Measurements from ENCODE around the gene TRMT10B. TPM values are rescaled to one million over a fixed set of nuclear protein-coding genes. Genes with fewer than 3 reads are reported as not detected.

TRMT10B gene
- polyA plus RNA-seq, 2 of the 4 experiments (the other 2 are of a cell fraction): 6.5 to 10.1 TPM

- ChIA-PET POLR2A (no interaction called here), CTCF (interaction anchor here (0.9 to 1.6 kb wide), 7 partner anchors 9 to 654 kb away, joined by 3 to 5 read pairs (median 3); no protein-coding TSS in a partner anchor)
- no peaks in the 10 kb centered on the region for H3K9me3 ChIP-seq
- H3K4me2 ChIP-seq: no peak overlapping the region
- H3K27ac ChIP-seq: no peak overlapping the region
- no peak overlapping the region for H3K4me3 ChIP-seq
- DNase-seq (ENCODE audit: low read depth in 1 of 2, low spot score in 1 of 2) (no peak), FAIRE-seq (no peak), ATAC-seq (no peak)
- no peaks in the 10 kb centered on the region for H3K4me1 ChIP-seq
- TF ChIP-seq FOSB (CRISPR knock-in tag; IDR thresholded peaks at IDR 0.05) (no peak), HMGXB4 (CRISPR knock-in tag; IDR thresholded peaks at IDR 0.05; ENCODE audit: borderline replicate concordance) (no peak)
- 77% methylated on average over 4 of the region's 8 CpGs for WGBS (ENCODE audit: missing lambda C conversion rate)
These were observed 7.6 kb upstream of the TRMT10B start for GRCh38 chr9:37745970-37746369.

- FAIRE-seq (no peak), ATAC-seq (peak; percentile 6 to 48; a peak in 4 of 6 replicates), DNase-seq (ENCODE audit: low read depth in 1 of 2, low spot score in 1 of 2) (no peak)
- H3K4me2 ChIP-seq: no peak overlapping the region
- no peak overlapping the region for H3K4me3 ChIP-seq
- H3K4me1 ChIP-seq: no peaks in the 10 kb centered on the region
- TF ChIP-seq NPAS2 (CRISPR knock-in tag; IDR thresholded peaks at IDR 0.05; ENCODE audit: borderline replicate concordance) (no peak), SMC3 (IDR thresholded peaks at IDR 0.05) (no peak), PHF8 (IDR thresholded peaks at IDR 0.05; ENCODE audit: borderline replicate concordance, low read depth) (no peak), HOXA7 (CRISPR knock-in tag; IDR thresholded peaks at IDR 0.05) (no peak), RFX5 (IDR thresholded peaks at IDR 0.05) (no peak), HEYL (CRISPR knock-in tag; IDR thresholded peaks at IDR 0.05) (no peak), ZSCAN20 (CRISPR knock-in tag; IDR thresholded peaks at IDR 0.05) (no peak), ATOH8 (CRISPR knock-in tag; IDR thresholded peaks at IDR 0.05; ENCODE audit: low read depth) (no peak), HOXB13 (CRISPR knock-in tag; IDR thresholded peaks at IDR 0.05; ENCODE audit: low read depth) (no peak), PBX3 (IDR thresholded peaks at IDR 0.05) (no peak), USF2 (IDR thresholded peaks at IDR 0.05) (no peak), ZNF302 (CRISPR knock-in tag; IDR thresholded peaks at IDR 0.05) (no peak), MAFK (IDR thresholded peaks at IDR 0.05; ENCODE audit: partially characterized antibody) (no peak), KDM5A (IDR thresholded peaks at IDR 0.05) (no peak)
- H3K9me3 ChIP-seq: no peaks in the 10 kb centered on the region
- WGBS (ENCODE audit: missing lambda C conversion rate): 68% methylated on average over 16 of the region's 24 CpGs
- ChIA-PET CTCF (interaction anchor here (0.9 to 1.7 kb wide), 11 partner anchors 8 to 653 kb away, joined by 3 to 11 read pairs (median 3); no protein-coding TSS in a partner anchor), POLR2A (no interaction called here)
- no peak overlapping the region for H3K27ac ChIP-seq
These were observed 6.9 kb upstream of the TRMT10B start for GRCh38 chr9:37746448-37747270.

- Histone ChIP-seq H3K4me2 (no peak overlapping the region), H3K27ac (no peak overlapping the region), H3K4me3 (no peak overlapping the region), H3K9me3 (no peaks in the 10 kb centered on the region), H3K4me1 (no peaks in the 10 kb centered on the region)
- ATAC-seq (peak; percentile 87 to 94), FAIRE-seq (peak; percentile 13), DNase-seq (ENCODE audit: low read depth in 1 of 2, low spot score in 1 of 2) (peak; percentile 72 to 85)
- CTCF ChIA-PET: interaction anchor here (0.7 to 2.1 kb wide), 12 partner anchors 10 to 694 kb away, joined by 3 to 11 read pairs (median 4); partner anchors contain the start of gene DCAF10
- 25% methylated on average over 3 of the region's 3 CpGs for WGBS (ENCODE audit: missing lambda C conversion rate)
- POLR2A ChIA-PET: no interaction called here
- no peak for TF ChIP-seq EP300 (IDR thresholded peaks at IDR 0.05)
- TF ChIP-seq USF2 (IDR thresholded peaks at IDR 0.05): no peak
- no peak for TF ChIP-seq RARB (CRISPR knock-in tag; IDR thresholded peaks at IDR 0.05)
- TF ChIP-seq FOSB (CRISPR knock-in tag; IDR thresholded peaks at IDR 0.05): no peak
- no peak for TF ChIP-seq POLR2AphosphoS2 (conservative IDR thresholded peaks at IDR 0.05; ENCODE audit: low read length)
- no peak for TF ChIP-seq HOXB13 (CRISPR knock-in tag; IDR thresholded peaks at IDR 0.05; ENCODE audit: low read depth)
- no peak for TF ChIP-seq TP53 (CRISPR knock-in tag; IDR thresholded peaks at IDR 0.05)
- no peak for TF ChIP-seq HMGXB4 (CRISPR knock-in tag; IDR thresholded peaks at IDR 0.05; ENCODE audit: borderline replicate concordance)
- no peak for TF ChIP-seq PHF8 (IDR thresholded peaks at IDR 0.05; ENCODE audit: borderline replicate concordance, low read depth)
- 0 out of 2 replicates have a peak, but pooled peaks have one; percentile 72 for TF ChIP-seq MYC (IDR thresholded peaks at IDR 0.05; ENCODE audit: borderline replicate concordance, low read length)
- TF ChIP-seq ZC3H11A (IDR thresholded peaks at IDR 0.05): no peak
- no peak for TF ChIP-seq JUNB (IDR thresholded peaks at IDR 0.05)
- peak; percentile 64 for TF ChIP-seq SMC3 (IDR thresholded peaks at IDR 0.05)
- no peak for TF ChIP-seq SREBF2 (IDR thresholded peaks at IDR 0.05)
- no peak for TF ChIP-seq ZNF302 (CRISPR knock-in tag; IDR thresholded peaks at IDR 0.05)
- no peak for TF ChIP-seq KDM5A (IDR thresholded peaks at IDR 0.05)
These were observed 6.3 kb upstream of the TRMT10B start for GRCh38 chr9:37747271-37747753.

Data from A549 (cell line).